ENCODE data around the gene TTR. TPM values are rescaled to one million over a fixed set of nuclear protein-coding genes. Genes with fewer than 3 reads are reported as not detected.

TTR gene
- total RNA-seq, 8 experiments from 2014 or later, result 0.16 to 1.8 (median 0.94) TPM; not detected in 3

Other genes with a start within 250 kb of the TTR start
- gene DSG4, start 215.1 kb upstream of the TTR start, total RNA-seq, result under 1 TPM in 1 of 8 experiments, not detected in 7; 0.09 TPM
- under 1 TPM in 5 of 8 experiments, not detected in 3; 0.04 to 0.61 (median 0.19) TPM for gene DSG3, start 144.1 kb upstream of the TTR start, total RNA-seq
- gene DSG2, start 93.7 kb upstream of the TTR start, total RNA-seq, result 10 to 100 TPM in 1 of 8 experiments, 1 to 10 TPM in 5, under 1 TPM in 2; 0.13 to 21.5 (median 5.8) TPM
- gene B4GALT6, start 92.7 kb downstream of the TTR start, total RNA-seq, result 10 to 100 TPM in 4 of 8 experiments, 1 to 10 TPM in 4; 1.9 to 23.4 (median 10.6) TPM
- under 1 TPM in 1 of 8 experiments, not detected in 7; 0.05 TPM for gene SLC25A52, start 169.0 kb downstream of the TTR start, total RNA-seq